Measurements from ENCODE around the gene DENND1A.
"Not testable (repeated sequence)": the region's sequence is repeated elsewhere in the genome, so short reads cannot be mapped to it uniquely, and the experiment has no call there.

The DENND1A gene

DNA sequence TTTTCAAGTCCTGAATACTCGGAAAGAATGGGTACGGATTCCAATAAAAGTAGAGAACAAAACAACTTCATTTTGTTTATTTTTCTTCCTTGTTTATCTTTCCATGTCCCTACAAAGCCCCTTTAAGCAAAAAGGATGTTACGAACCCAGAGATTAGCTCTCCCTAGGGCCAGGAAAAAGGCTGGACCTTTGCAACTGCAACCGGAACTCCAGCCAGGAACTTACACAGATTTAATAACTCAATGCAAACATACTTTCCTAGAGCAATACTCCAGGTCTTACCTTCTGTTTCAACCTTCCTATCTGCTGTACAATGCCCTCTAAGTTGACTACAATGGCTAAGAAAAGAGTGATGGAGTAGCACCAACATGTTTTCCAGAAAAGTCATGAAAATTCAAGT, 7.0 kb downstream of the DENND1A start:
- peaks cover 18% of the 10 kb centered on the region for H3K4me1 ChIP-seq (ENCODE audit: insufficient read depth, low read length)
- H3K9me3 ChIP-seq (ENCODE audit: control insufficient read depth, insufficient read depth, low read length), result 0 out of 2 replicates have a peak, but pooled peaks cover 3% of the 10 kb centered on the region
- no peaks in the 10 kb centered on the region for H3K36me3 ChIP-seq (ENCODE audit: insufficient read depth, low read length)
- no peak overlapping the region for H3K9ac ChIP-seq (ENCODE audit: low read depth, low read length)

GRCh38 chr9:123922431-123922830, 7.5 kb downstream of the DENND1A start:
- Histone ChIP-seq H3K9ac (ENCODE audit: low read depth, low read length) (no peak overlapping the region), H3K4me1 (ENCODE audit: insufficient read depth, low read length) (peaks cover 14% of the 10 kb centered on the region), H3K9me3 (ENCODE audit: control insufficient read depth, insufficient read depth, low read length) (0 out of 2 replicates have a peak, but pooled peaks cover 3% of the 10 kb centered on the region), H3K36me3 (ENCODE audit: insufficient read depth, low read length) (no peaks in the 10 kb centered on the region)

GRCh38 chr9:123914517-123915196, 15.3 kb downstream of the DENND1A start:
- H3K9me3 ChIP-seq (ENCODE audit: control insufficient read depth, insufficient read depth, low read length), result no peaks in the 10 kb centered on the region
- no peaks in the 10 kb centered on the region for H3K36me3 ChIP-seq (ENCODE audit: insufficient read depth, low read length)
- H3K9ac ChIP-seq (ENCODE audit: low read depth, low read length), result no peak overlapping the region
- 0 out of 2 replicates have a peak, but pooled peaks cover 4% of the 10 kb centered on the region for H3K4me1 ChIP-seq (ENCODE audit: insufficient read depth, low read length)

- Histone ChIP-seq H3K36me3 (ENCODE audit: insufficient read depth, low read length) (no peaks in the 10 kb centered on the region), H3K9me3 (ENCODE audit: control insufficient read depth, insufficient read depth, low read length) (no peaks in the 10 kb centered on the region), H3K9ac (ENCODE audit: low read depth, low read length) (no peak overlapping the region), H3K4me1 (ENCODE audit: insufficient read depth, low read length) (0 out of 2 replicates have a peak, but pooled peaks cover 4% of the 10 kb centered on the region)
Measured at GRCh38 chr9:123912167-123912897, 17.6 kb downstream of the DENND1A start.

DNA sequence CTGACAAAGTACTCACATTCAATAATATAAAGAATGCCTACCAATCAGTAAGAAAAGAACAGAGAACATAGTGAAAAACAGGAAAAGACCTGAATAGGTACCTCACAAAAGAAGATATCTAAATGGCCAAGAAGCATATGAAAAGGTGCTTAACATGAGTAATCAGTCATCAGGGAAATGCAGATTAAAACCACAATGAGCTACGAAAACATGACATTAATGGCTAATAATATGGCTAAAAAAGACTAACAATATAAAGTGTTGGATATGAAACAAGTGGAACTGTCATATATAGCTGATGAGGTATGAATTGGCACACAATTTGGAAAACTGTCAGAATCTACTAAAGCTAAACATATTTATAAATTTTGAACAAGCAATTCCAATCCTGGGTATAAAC, 18.9 kb downstream of the DENND1A start:
- no peaks in the 10 kb centered on the region for H3K36me3 ChIP-seq (ENCODE audit: insufficient read depth, low read length)
- no peak overlapping the region for H3K9ac ChIP-seq (ENCODE audit: low read depth, low read length)
- no peaks in the 10 kb centered on the region for H3K9me3 ChIP-seq (ENCODE audit: control insufficient read depth, insufficient read depth, low read length)
- 0 out of 2 replicates have a peak, but pooled peaks cover 4% of the 10 kb centered on the region for H3K4me1 ChIP-seq (ENCODE audit: insufficient read depth, low read length)

GRCh38 chr9:123909192-123909591, 20.7 kb downstream of the DENND1A start:
- H3K9ac ChIP-seq (ENCODE audit: low read depth, low read length); H3K4me1 ChIP-seq (ENCODE audit: insufficient read depth, low read length); H3K36me3 ChIP-seq (ENCODE audit: insufficient read depth, low read length); H3K9me3 ChIP-seq (ENCODE audit: control insufficient read depth, insufficient read depth, low read length): not testable (repeated sequence)

- not testable (repeated sequence) for H3K36me3 ChIP-seq (ENCODE audit: insufficient read depth, low read length); H3K9ac ChIP-seq (ENCODE audit: low read depth, low read length); H3K4me1 ChIP-seq (ENCODE audit: insufficient read depth, low read length); H3K9me3 ChIP-seq (ENCODE audit: control insufficient read depth, insufficient read depth, low read length)
Measured at GRCh38 chr9:123903550-123903949, 26.4 kb downstream of the DENND1A start.

DNA sequence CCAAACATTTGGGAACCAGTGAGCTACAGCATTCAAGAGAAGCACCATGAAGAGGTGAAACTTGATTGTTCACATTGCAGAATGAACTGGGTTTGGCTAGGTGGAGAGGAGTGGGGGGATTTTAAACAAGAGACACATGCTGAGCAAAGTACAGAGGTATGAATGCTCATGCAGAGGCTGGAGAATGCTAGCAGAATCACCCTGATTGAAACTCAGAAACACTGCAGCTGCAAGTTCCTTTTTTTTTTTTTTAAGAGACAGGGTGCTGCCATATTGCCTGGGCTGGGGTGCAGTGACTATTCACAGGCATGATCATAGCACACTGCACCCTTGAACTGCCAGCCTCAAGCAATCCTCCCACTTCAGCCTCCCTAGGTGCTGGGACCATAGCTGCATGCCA, 35.1 kb downstream of the DENND1A start:
- Histone ChIP-seq H3K9me3 (ENCODE audit: control insufficient read depth, insufficient read depth, low read length) (no peaks in the 10 kb centered on the region), H3K9ac (ENCODE audit: low read depth, low read length) (no peak overlapping the region), H3K36me3 (ENCODE audit: insufficient read depth, low read length) (no peaks in the 10 kb centered on the region), H3K4me1 (ENCODE audit: insufficient read depth, low read length) (peaks cover 26% of the 10 kb centered on the region)

DNA sequence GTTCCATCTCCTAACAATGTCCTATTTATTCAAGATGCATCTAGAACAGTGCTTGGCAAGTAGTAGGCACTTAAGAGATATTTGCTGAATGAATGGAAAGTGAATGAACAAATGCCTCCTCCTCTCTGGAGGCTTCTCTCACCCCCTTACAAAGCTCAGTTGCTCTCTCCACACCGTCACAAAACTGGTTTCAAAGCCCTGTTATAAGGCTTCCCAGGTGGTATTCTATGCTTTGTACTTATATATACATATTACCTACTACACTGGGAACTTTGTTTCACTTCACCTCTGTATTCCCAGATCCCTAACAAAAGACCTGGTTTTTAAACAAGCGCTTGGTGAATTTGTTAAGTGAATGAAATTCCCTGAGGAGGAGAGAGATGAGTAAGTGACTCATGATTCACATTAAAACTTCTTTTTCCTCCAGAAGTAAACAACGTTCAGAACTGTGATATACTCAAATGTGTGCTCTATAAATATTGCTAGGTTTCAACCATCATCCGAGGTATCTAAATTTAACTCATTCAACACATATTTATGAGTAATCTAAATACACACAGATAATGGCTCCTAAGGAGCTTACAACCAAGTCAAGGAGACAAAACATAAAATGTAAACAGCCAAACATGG, 36.0 kb downstream of the DENND1A start:
- no peaks in the 10 kb centered on the region for H3K9me3 ChIP-seq (ENCODE audit: control insufficient read depth, insufficient read depth, low read length)
- H3K36me3 ChIP-seq (ENCODE audit: insufficient read depth, low read length), result no peaks in the 10 kb centered on the region
- peaks cover 26% of the 10 kb centered on the region for H3K4me1 ChIP-seq (ENCODE audit: insufficient read depth, low read length)
- H3K9ac ChIP-seq (ENCODE audit: low read depth, low read length), result no peak overlapping the region

- Histone ChIP-seq H3K9me3 (ENCODE audit: control insufficient read depth, insufficient read depth, low read length) (no peaks in the 10 kb centered on the region), H3K36me3 (ENCODE audit: insufficient read depth, low read length) (peaks cover under 1% of the 10 kb centered on the region; the same call in 1 of the 2 replicates), H3K4me1 (ENCODE audit: insufficient read depth, low read length) (peaks cover 26% of the 10 kb centered on the region), H3K9ac (ENCODE audit: low read depth, low read length) (no peak overlapping the region)
Measured at GRCh38 chr9:123893115-123893514, 36.8 kb downstream of the DENND1A start.

DNA sequence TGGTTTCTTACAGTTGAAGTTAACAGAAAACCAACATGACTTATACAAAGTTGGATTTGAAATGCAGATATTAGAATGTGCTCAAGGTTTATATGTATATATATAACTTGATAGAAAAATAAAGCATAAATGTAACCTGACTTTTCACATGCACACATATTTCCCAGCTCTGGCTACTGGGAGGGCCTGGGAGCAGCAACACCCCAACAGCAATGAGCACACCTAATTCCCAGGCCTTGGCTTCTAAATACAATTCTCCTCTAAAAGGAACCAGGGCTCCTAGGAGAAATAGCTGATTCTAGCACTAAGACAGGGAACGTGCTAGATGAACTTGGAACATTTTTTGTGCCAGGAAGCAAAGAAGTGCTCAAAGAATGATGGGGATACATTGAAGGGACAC, 42.1 kb downstream of the DENND1A start:
- H3K9me3 ChIP-seq (ENCODE audit: control insufficient read depth, insufficient read depth, low read length), result no peaks in the 10 kb centered on the region
- H3K4me1 ChIP-seq (ENCODE audit: insufficient read depth, low read length), result peaks cover 10% of the 10 kb centered on the region
- H3K9ac ChIP-seq (ENCODE audit: low read depth, low read length), result no peak overlapping the region
- H3K36me3 ChIP-seq (ENCODE audit: insufficient read depth, low read length), result peaks cover 2% of the 10 kb centered on the region; the same call in 1 of the 2 replicates

- not testable (repeated sequence) for H3K9ac ChIP-seq (ENCODE audit: low read depth, low read length)
Measured at GRCh38 chr9:123885834-123886233, 44.1 kb downstream of the DENND1A start.

DNA sequence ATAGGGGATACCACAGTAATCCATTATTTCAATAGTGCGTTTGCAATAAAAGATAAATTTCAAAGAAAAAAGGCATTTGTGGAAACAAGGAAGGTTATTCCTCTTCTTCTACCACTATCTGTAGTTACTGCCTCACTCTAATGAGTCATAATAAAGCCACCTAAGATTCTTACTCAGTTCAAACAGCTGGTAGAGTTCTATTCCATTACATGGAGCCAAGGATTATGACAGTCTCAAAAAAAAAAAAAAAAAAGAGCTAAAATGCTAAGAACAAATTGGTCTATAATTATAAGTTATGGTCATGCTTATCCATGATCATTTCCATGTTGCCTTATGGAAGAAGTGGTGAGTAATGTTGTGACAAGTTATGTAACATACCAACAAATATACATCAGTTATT, 46.3 kb downstream of the DENND1A start:
- Histone ChIP-seq H3K9me3 (ENCODE audit: control insufficient read depth, insufficient read depth, low read length) (no peaks in the 10 kb centered on the region), H3K4me1 (ENCODE audit: insufficient read depth, low read length) (no peaks in the 10 kb centered on the region), H3K36me3 (ENCODE audit: insufficient read depth, low read length) (peaks cover 2% of the 10 kb centered on the region; the same call in 1 of the 2 replicates), H3K9ac (ENCODE audit: low read depth, low read length) (no peak overlapping the region)

More at GRCh38 chr9:123885834-123886233, 44.1 kb downstream of the DENND1A start:
- H3K9me3 ChIP-seq (ENCODE audit: control insufficient read depth, insufficient read depth, low read length); H3K36me3 ChIP-seq (ENCODE audit: insufficient read depth, low read length); H3K4me1 ChIP-seq (ENCODE audit: insufficient read depth, low read length): not testable (repeated sequence)

DNA sequence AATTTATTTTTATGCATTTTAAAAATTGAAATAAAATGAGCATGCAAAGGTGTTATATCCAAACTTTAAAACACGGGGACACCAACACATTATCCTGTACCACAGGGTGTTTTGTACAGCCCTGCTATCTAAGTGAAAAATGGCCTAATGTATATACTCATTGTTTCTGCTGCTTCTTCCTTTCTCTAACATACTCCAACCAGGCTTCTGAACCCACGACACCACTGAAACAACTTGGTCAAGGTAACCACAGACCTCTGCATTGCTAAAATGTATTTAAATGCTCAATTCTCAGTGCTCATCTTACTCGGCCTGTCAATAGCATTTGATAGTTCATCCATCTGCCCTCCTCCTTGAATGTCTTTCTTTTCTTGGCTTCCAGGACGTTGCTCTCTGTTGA, 48.3 kb downstream of the DENND1A start:
- Histone ChIP-seq H3K9me3 (ENCODE audit: control insufficient read depth, insufficient read depth, low read length) (no peaks in the 10 kb centered on the region), H3K9ac (ENCODE audit: low read depth, low read length) (no peak overlapping the region)

More for the DNA sequence above, 48.3 kb downstream of the DENND1A start:
- Histone ChIP-seq H3K36me3 (ENCODE audit: insufficient read depth, low read length) (no peaks in the 10 kb centered on the region), H3K4me1 (ENCODE audit: insufficient read depth, low read length) (no peaks in the 10 kb centered on the region)
